Rectal smooth muscle tissue (tissue), 1 donor: ENCODE data around the gene CRABP1.

Experiments
- H3K27ac ChIP-seq: one replicate; pipeline ENCODE4 v1.7.0; 2013; ENCODE audit warnings: low read depth, low read length, inconsistent platforms
- H3K27me3 ChIP-seq: one replicate; pipeline ENCODE4 v1.7.0; 2013; ENCODE audit warnings: low read length; ENCODE audit not compliant: control insufficient read depth, insufficient read depth
- H3K36me3 ChIP-seq: one replicate; pipeline ENCODE4 v1.7.0; 2013; ENCODE audit warnings: low read length; ENCODE audit not compliant: control insufficient read depth, insufficient read depth
- H3K4me1 ChIP-seq: one replicate; pipeline ENCODE4 v1.7.0; 2013; ENCODE audit warnings: low read length; ENCODE audit not compliant: control insufficient read depth, insufficient read depth
- H3K4me3 ChIP-seq: one replicate; pipeline ENCODE4 v1.7.0; 2013; ENCODE audit warnings: low read length
- H3K9ac ChIP-seq: one replicate; pipeline ENCODE4 v1.7.0; 2013; ENCODE audit warnings: low read length

CRABP1 gene

GRCh38 chr15:78392430-78392829 lies 52.3 kb downstream of the CRABP1 start:
- H3K4me1 ChIP-seq: peaks cover 5% of the 10 kb centered on the region
- H3K27ac ChIP-seq: no peak overlapping the region
- H3K27me3 ChIP-seq: no peaks in the 10 kb centered on the region
- H3K9ac ChIP-seq: no peak overlapping the region
- no peaks in the 10 kb centered on the region for H3K36me3 ChIP-seq
- no peak overlapping the region for H3K4me3 ChIP-seq

GRCh38 chr15:78393137-78393536 lies 53.0 kb downstream of the CRABP1 start:
- H3K9ac ChIP-seq: no peak overlapping the region
- no peak overlapping the region for H3K27ac ChIP-seq
- no peaks in the 10 kb centered on the region for H3K36me3 ChIP-seq
- H3K4me3 ChIP-seq: no peak overlapping the region
- H3K27me3 ChIP-seq: no peaks in the 10 kb centered on the region
- H3K4me1 ChIP-seq: no peaks in the 10 kb centered on the region

DNA sequence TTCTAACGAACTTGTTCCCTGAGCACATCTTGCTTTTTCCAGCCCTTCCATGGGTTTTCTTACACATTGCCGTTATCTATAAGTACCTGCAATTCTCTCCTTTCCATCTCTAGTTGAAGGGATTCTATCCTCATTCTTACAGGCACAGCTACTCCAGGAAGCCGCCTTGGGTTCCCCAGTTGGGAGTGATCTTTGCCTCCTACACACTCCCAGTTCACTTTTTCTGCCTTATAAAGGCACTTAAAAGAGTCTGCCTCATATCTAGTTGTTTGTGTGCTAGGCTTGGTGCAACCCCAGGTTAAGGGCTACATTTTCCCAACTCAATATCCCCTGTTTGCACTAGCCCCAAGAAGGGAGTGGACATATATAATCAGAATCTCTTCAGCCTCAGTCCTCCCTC lies 53.9 kb downstream of the CRABP1 start:
- H3K4me1 ChIP-seq: no peaks in the 10 kb centered on the region
- no peaks in the 10 kb centered on the region for H3K36me3 ChIP-seq
- no peaks in the 10 kb centered on the region for H3K27me3 ChIP-seq
- no peak overlapping the region for H3K4me3 ChIP-seq
- H3K9ac ChIP-seq: no peak overlapping the region
- H3K27ac ChIP-seq: no peak overlapping the region

DNA sequence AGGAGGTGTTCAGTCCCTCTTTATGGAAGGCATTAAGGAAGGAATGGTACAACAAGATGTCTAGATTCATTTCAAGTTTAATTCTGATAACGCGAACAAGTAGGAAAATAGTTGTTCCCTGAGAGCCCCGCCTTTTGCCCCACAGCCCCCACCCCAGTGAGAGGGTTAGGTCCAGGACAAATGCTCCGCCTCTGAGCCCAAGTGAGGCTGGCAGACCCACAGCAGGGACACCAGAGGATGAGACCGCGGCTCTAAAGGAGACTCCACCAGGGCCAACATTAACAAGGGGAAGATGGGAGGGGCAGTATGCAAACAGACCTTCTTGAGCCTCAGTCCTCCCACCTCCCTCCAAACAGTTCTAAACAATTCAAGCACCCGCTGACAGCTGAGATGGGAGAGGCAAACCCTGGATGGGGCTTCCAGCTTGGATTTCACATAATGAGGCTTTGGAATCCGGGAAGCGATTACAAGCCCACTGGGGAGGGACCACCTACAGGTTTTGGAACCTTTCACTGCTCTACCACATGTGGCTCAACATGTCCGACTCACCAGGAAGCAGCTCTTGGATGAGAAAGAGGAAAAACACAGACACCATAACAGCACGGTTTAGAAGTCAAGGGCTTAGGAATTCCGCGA lies 54.9 kb downstream of the CRABP1 start:
- Histone ChIP-seq H3K4me3 (no peak overlapping the region), H3K9ac (no peak overlapping the region), H3K4me1 (no peaks in the 10 kb centered on the region), H3K36me3 (no peaks in the 10 kb centered on the region), H3K27me3 (no peaks in the 10 kb centered on the region), H3K27ac (no peak overlapping the region)

DNA sequence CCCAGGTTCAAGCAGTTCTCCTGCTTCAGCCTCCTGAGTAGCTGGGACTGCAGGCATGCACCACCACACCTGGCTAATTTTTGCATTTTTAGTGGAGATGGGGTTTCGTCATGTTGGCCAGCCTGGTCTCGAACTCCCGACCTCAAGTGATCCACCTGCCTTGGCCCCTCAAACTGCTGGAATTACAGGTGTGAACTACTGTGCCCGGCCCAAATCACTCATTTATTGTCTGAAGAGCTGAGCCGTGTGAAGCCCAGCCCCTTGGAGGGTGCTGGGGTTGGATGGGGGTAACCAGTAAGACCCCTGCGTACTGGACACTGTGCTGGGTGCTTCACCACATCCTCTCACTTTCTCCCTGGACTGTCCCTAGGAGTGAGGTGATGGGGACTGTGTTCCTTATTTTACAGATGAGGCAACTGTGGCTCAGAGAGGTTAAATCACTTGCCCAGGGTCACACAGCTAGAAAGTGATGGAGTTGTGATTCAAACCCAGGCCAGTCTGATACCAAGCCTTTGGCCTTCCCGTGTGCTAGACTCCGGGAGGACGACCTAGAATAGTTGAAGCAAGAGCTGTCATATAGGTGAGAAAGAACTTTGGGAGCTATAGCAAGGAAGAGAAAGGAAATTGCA lies 56.1 kb downstream of the CRABP1 start:
- H3K9ac ChIP-seq: no peak overlapping the region
- no peaks in the 10 kb centered on the region for H3K4me1 ChIP-seq
- H3K27ac ChIP-seq: no peak overlapping the region
- no peak overlapping the region for H3K4me3 ChIP-seq
- H3K36me3 ChIP-seq: no peaks in the 10 kb centered on the region
- no peaks in the 10 kb centered on the region for H3K27me3 ChIP-seq

DNA sequence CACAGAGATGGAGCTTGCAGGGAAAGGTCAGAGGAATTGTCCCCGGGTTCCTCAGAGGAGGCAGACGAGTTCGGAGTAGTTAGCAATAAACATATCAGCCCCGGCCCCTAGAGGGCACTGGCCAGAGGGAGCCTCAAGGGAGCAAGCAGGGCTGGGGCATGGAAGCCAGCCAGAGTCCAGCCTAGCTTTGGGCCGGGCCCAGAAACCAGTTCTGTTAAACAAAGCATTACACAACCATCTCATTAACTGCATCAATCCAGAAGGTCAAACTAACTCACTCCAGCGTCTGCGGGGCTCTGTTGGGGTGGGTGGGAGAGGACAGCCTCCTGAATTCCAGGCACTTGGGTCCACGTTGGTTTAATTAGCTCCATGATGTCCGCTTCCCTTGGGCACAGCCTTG lies 56.8 kb downstream of the CRABP1 start:
- H3K27me3 ChIP-seq: peaks cover 2% of the 10 kb centered on the region
- no peak overlapping the region for H3K4me3 ChIP-seq
- H3K9ac ChIP-seq: no peak overlapping the region
- H3K27ac ChIP-seq: no peak overlapping the region
- no peaks in the 10 kb centered on the region for H3K4me1 ChIP-seq
- H3K36me3 ChIP-seq: no peaks in the 10 kb centered on the region

DNA sequence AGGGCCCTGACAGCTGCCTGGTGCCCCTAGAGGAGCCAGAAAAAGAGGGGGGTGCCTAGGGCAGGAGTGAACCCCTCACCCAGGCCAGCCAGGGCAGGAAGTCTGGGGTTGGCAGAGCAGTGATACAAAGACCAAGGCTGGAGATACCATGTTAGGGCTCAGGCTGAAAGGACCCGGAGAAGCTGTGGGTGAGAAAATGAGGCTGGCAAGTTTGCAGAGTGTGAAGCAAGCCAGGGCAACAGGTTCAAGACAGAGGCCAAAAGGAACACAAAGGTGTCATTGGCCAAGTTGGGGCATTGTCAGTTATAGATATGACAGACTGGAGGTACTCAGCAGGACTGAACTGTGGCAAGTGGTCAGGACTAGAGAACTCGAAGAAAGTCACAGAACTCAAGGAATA lies 57.2 kb downstream of the CRABP1 start:
- H3K36me3 ChIP-seq: no peaks in the 10 kb centered on the region
- H3K27ac ChIP-seq: no peak overlapping the region
- peaks cover 2% of the 10 kb centered on the region for H3K27me3 ChIP-seq

More for the DNA sequence above, 57.2 kb downstream of the CRABP1 start:
- H3K4me1 ChIP-seq: no peaks in the 10 kb centered on the region
- no peak overlapping the region for H3K9ac ChIP-seq
- no peak overlapping the region for H3K4me3 ChIP-seq
